Uterus (tissue), 2 donors: ENCODE results near the gene USP7.

ENCODE experiments used
- POLR2A ChIP-seq, 2 donors: fragments of 450-650 bp; IDR thresholded peaks; one replicate each; pipeline ENCODE4 v1.6.1; 2016; ENCODE audit warnings: antibody characterized with exemption in 2 of 2, mild to moderate bottlenecking in 1 of 2, moderate library complexity in 1 of 2
- TF ChIP-seq, protein P1 (sequence below), 4 experiments: fragments of 200-600 bp in 2 of 4; fragments of 450-650 bp in 2 of 4; sonication (generic) in 2 of 4; IDR thresholded peaks; one replicate each; pipeline ENCODE4 v1.5.1; 2016 to 2019; ENCODE audit warnings: antibody characterized with exemption in 4 of 4, mild to moderate bottlenecking in 2 of 4, moderate library complexity in 1 of 4

DNA sequence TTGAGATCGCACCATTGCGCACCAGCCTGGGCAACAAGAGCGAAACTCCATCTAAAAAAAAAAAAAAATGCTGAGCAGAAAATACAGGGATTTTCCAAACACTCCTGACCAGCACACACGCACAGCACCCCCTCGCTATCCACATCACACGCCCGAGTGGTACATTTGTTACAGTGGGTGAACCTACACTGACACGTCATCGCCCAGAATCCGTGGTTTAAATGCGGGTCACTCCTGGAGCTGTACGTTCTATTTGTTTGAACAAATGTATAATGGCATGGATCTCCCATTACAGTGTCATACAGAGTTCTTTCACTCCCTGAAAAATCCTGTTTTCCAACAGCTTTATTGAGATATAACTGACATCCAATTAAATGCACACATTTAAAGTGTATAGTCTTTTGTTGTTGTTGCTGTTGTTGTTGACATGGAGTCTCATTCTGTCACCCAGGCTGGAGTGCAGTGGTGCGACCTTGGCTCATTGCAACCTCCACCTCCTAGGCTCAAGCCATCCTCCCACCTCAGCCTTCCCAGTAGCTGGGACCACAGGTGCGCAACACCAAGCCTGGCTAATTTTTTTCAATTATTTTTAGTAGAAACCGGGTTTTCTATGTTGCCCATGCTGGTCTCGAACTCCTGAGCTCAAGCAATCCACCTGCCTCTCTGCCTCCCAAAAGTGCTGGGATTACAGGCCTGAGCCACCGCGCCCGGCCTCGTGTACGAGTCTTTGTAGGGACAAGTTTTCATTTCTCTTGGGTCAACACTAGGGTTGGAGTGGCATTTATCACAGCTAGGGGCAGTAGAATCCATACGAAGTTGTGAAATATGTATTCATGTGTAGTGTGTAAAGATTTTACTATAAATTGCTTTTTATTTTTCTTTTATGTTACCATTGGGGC is 90.5 kb downstream of the USP7 start:
- TF ChIP-seq, protein P1, sequence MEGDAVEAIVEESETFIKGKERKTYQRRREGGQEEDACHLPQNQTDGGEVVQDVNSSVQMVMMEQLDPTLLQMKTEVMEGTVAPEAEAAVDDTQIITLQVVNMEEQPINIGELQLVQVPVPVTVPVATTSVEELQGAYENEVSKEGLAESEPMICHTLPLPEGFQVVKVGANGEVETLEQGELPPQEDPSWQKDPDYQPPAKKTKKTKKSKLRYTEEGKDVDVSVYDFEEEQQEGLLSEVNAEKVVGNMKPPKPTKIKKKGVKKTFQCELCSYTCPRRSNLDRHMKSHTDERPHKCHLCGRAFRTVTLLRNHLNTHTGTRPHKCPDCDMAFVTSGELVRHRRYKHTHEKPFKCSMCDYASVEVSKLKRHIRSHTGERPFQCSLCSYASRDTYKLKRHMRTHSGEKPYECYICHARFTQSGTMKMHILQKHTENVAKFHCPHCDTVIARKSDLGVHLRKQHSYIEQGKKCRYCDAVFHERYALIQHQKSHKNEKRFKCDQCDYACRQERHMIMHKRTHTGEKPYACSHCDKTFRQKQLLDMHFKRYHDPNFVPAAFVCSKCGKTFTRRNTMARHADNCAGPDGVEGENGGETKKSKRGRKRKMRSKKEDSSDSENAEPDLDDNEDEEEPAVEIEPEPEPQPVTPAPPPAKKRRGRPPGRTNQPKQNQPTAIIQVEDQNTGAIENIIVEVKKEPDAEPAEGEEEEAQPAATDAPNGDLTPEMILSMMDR (IDR thresholded peaks at IDR 0.05), result no peak
- no peak for TF ChIP-seq POLR2A (IDR thresholded peaks at IDR 0.05)
